ENCODE measurements around the gene ALDH3B1.

The ALDH3B1 gene

DNA sequence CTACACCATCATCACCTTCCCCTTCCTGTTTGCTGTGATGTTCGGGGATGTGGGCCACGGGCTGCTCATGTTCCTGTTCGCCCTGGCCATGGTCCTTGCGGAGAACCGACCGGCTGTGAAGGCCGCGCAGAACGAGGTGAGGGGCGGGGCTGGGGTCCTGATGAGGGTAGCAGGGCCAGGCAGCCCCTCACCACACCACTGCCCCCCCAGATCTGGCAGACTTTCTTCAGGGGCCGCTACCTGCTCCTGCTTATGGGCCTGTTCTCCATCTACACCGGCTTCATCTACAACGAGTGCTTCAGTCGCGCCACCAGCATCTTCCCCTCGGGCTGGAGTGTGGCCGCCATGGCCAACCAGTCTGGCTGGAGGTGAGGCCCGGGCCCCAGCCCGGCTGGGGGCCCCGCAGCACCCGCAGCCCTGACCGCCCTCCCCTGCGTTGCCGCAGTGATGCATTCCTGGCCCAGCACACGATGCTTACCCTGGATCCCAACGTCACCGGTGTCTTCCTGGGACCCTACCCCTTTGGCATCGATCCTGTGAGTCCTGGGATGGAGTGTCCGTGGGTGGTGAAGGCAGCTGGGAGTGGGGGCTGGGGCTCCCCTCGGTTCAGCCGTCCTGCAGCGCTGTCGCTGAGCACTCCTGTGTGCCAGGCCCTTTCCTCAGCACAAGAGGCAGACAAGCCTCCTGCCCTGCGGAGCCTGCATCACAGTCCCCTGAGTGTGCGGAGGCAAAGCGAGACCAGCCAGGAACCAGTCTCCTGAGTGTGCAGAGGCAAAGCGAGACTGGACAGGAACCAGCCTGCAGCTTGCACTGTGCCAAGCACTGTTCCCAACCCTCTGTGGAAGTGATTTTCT is 37.5 kb downstream of the ALDH3B1 start:
- no peak for FAIRE-seq

- FAIRE-seq = no peak
Observed at GRCh38 chr11:68048681-68049508, 38.8 kb downstream of the ALDH3B1 start.

DNA sequence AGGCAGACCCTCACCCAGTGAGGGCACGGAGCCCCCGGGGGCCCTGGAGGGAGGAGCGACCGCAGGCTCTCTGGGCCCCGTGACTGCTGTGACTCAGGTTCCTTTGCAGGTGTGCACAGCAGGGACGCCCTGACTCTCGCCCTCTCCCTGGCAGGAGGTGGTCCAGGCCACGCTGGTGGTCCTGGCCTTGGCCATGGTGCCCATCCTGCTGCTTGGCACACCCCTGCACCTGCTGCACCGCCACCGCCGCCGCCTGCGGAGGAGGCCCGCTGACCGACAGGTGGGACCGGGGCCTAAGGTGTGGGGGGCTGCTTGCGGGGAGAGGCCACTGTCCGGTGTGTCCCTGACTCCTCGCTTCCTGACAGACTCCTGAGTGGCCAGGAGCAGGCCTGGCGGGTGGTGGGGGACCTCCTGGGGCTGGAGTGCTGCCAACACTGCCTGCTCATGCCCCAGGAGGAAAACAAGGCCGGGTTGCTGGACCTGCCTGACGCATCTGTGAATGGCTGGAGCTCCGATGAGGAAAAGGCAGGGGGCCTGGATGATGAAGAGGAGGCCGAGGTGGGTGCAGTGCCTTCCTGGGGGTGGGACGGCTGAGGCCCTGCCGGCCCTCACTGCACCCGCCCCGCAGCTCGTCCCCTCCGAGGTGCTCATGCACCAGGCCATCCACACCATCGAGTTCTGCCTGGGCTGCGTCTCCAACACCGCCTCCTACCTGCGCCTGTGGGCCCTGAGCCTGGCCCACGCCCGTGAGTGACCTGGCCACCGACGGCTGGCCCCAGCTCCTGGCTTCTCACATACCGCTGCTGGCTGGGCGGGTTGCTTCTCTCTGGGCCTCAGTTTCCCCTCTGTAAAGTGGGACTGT is 39.6 kb downstream of the ALDH3B1 start:
- no peak for FAIRE-seq

GRCh38 chr11:68050371-68050841 is 40.3 kb downstream of the ALDH3B1 start:
- no peak for FAIRE-seq

GRCh38 chr11:68051191-68052136 is 41.3 kb downstream of the ALDH3B1 start:
- FAIRE-seq = no peak

DNA sequence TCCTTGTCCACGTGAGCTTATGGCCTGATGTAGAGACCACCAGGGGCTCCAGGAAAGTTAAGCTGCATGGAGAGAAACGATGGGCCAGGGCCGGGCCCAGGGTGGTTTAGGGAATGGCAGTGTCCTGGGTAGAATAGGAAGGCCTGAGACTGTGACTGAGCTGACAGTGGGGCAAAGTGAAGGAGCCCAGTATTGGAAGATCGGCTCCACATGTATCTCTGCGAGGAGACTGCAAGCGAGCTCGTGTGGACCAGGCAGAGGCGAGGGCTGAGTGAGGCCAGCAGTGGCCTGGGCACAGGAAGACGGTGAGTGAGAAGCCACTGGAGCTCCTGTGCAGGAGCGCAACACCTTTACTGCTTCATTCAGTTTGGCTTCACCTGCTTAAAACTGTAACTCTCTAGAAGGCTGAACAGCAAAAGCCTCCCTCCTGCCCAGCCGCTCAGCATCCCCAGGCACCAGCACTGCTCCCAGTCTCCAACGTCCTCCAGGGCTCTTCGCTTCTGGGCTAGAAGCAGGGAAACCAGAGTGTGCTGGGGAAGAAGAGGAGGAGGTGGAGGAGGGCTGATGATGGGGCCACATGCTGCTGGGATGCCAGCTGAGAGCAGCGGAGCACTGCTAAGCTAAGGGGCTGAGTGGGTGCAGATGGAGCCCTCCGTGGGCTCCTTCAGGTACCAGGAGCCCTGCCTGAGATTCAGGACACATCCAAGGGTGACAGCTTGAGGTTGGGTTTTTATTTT is 42.2 kb downstream of the ALDH3B1 start:
- FAIRE-seq = no peak

DNA sequence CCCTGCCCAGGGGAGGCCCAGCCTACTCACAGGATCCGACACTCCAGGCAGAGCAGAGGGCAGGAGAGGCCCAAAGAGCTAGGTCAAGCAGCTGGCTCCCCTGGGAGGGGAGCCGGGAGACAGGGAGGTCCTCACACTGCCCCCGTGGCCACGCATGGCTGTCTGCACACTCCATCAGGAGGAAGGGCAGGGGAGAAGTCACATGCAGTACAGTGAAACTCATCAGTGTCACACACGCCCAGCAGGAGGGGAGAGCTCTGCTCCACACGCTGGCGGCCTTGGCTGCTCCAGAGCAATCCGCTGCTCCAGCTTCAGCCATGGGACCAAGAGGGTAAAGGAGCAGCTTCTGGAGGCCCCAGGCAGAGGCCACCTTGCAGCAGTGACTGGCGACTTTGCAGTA is 43.0 kb downstream of the ALDH3B1 start:
- no peak for FAIRE-seq

GRCh38 chr11:68053981-68054812 is 44.1 kb downstream of the ALDH3B1 start:
- no peak for FAIRE-seq

- FAIRE-seq = no peak
Observed at GRCh38 chr11:68056317-68057285, 46.5 kb downstream of the ALDH3B1 start.

DNA sequence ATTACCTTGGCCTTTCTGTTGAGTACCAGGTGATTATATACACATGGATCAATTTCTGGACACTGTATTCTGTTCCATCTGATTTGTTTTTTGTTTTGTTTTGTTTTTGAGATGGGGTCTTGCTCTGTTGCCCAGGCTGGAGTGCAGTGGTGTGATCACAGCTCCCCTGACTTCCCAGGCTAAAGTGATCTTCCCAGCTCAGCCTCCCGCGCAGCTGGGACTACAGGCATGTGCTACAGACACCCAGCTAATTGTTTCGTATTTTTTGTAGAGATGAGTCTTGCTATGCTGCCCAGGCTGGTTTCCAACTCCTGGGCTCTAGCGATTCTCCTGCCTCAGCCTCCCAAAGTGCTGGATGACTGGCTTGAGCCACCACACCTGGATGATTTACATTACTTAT is 47.7 kb downstream of the ALDH3B1 start:
- no peak for FAIRE-seq

- no peak for FAIRE-seq
Observed at GRCh38 chr11:68061508-68061907, 51.4 kb downstream of the ALDH3B1 start.

DNA sequence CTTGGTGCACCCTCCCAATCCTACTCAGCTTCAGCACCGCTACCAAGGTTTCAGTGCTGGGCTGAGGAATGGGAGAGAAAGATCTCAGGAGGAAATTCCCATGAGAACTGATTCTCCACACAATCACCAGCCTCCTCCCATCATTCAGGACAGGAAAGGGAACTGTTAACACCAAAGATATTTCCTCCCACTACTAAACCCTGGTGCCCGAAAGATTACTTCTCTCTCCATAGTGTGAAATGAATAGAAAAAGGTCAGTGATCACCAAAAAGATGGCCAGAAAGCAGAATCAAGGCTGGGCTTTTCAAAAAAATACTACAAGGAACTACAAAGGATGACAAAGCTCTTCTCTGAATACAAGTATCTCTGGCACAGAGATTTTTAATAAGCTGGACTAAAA is 54.8 kb downstream of the ALDH3B1 start:
- no peak for FAIRE-seq

DNA sequence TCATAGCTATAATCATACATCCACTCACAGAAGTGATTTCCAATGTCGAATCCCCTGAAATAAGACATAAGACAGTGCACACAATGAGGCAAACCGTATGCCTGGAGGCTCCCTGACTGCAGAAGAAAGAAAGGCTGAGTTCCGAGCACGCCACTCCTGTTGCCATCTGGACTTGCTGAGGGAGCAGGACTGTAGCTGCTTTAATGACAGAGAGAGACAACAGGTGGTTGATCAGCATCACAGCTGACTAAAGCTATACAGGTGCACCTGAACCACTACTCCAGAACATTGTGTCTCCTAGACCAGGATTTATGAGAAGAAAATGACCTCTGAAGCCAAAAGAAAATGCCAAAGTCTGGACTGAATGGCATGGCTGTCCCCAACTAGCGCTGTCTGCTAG is 55.7 kb downstream of the ALDH3B1 start:
- FAIRE-seq = no peak

DNA sequence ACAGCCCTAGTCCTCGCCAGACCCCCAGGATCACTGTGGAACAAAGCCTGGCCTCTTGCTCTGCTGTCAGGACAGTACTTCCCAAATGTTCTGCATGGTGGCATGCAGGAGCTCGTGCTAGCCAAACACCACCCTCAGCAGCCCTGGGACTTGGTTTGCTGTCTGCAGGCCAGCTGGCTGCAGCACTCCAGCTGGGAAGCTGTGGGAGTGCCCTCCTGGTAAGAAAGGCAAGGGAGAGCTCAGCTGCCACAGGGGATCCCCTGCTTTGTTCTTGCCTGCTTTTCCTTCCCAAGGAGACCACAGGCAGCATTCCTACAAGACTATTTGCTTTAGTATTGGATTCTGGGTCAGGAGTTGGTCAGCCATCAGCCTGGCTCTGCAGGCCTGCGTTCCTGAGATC is 56.6 kb downstream of the ALDH3B1 start:
- FAIRE-seq = no peak

- no peak for FAIRE-seq
Observed at GRCh38 chr11:68067991-68068390, 57.9 kb downstream of the ALDH3B1 start.

- no peak for FAIRE-seq
Observed at GRCh38 chr11:68071281-68072048, 61.3 kb downstream of the ALDH3B1 start.

GRCh38 chr11:68074584-68075352 is 64.6 kb downstream of the ALDH3B1 start:
- FAIRE-seq = no peak

Data from G401.6 (cell line).